ENCODE measurements around the gene ARHGAP44. TPM values are rescaled to one million over a fixed set of nuclear protein-coding genes. Genes with fewer than 3 reads are reported as not detected.

ARHGAP44 gene
- total and polyA plus RNA-seq, 2 experiments from 2014 or later = 5.8 to 16.4 TPM

GRCh38 chr17:12917399-12917798, 128.1 kb downstream of the ARHGAP44 start:
- H3K27ac Mint-ChIP-seq = no peak overlapping the region
- no peaks in the 10 kb centered on the region for H3K4me1 Mint-ChIP-seq
- no peaks in the 10 kb centered on the region for H3K27me3 Mint-ChIP-seq (ENCODE audit: insufficient read depth, low read depth, poor library complexity)

GRCh38 chr17:12918142-12918541, 128.8 kb downstream of the ARHGAP44 start:
- no peak for ATAC-seq
- Mint-ChIP-seq H3K4me1 (no peaks in the 10 kb centered on the region), H3K9me3 (no peaks in the 10 kb centered on the region; the same call in 2 of the 3 replicates), H3K27ac (no peak overlapping the region), H3K36me3 (ENCODE audit: low read depth) (peaks cover 37% of the 10 kb centered on the region), H3K27me3 (ENCODE audit: insufficient read depth, low read depth, poor library complexity) (no peaks in the 10 kb centered on the region), H3K4me3 (no peak overlapping the region)
- no peaks in the 10 kb centered on the region for H3K4me1 ChIP-seq (ENCODE audit: insufficient read depth)
- TF ChIP-seq POLR2AphosphoS5 (IDR thresholded peaks at IDR 0.05; ENCODE audit: low read depth) = no peak
- no peak for TF ChIP-seq ETS1 (IDR thresholded peaks at IDR 0.05)
- no peak for TF ChIP-seq EZH2phosphoT487 (IDR thresholded peaks at IDR 0.05; ENCODE audit: unreplicated experiment)
- TF ChIP-seq NANOG (IDR thresholded peaks at IDR 0.05; ENCODE audit: borderline replicate concordance) = no peak
- TF ChIP-seq REST (IDR thresholded peaks at IDR 0.05; ENCODE audit: unreplicated experiment) = no peak
- no peaks in the 10 kb centered on the region for H3K9me2 ChIP-seq (ENCODE audit: insufficient read depth)
- H3K27me3 ChIP-seq (ENCODE audit: insufficient read depth) = no peaks in the 10 kb centered on the region
- H4K20me1 ChIP-seq (replicated peaks; ENCODE audit: insufficient read depth) = no peaks in the 10 kb centered on the region
- no peak overlapping the region for H3K27ac ChIP-seq (ENCODE audit: low read depth)
- DNase-seq (ENCODE audit: low spot score) = no peak
- no peak overlapping the region for H2AFZ ChIP-seq
- H3K4me3 ChIP-seq = no peak overlapping the region
- no peaks in the 10 kb centered on the region for H3K36me3 ChIP-seq (ENCODE audit: insufficient read depth)
- H3K79me2 ChIP-seq (replicated peaks; ENCODE audit: insufficient read depth) = no peaks in the 10 kb centered on the region
- no peak overlapping the region for H3K4me2 ChIP-seq
- H3F3A ChIP-seq (replicated peaks; ENCODE audit: low read depth) = no peaks in the 10 kb centered on the region

More at GRCh38 chr17:12917399-12917798, 128.1 kb downstream of the ARHGAP44 start:
- peaks cover 37% of the 10 kb centered on the region for H3K36me3 Mint-ChIP-seq (ENCODE audit: low read depth)
- H4K20me1 ChIP-seq (replicated peaks; ENCODE audit: insufficient read depth) = no peaks in the 10 kb centered on the region
- no peak overlapping the region for H2AFZ ChIP-seq
- TF ChIP-seq POLR2AphosphoS5 (IDR thresholded peaks at IDR 0.05; ENCODE audit: low read depth) = no peak
- TF ChIP-seq NANOG (IDR thresholded peaks at IDR 0.05; ENCODE audit: borderline replicate concordance) = no peak
- no peak for TF ChIP-seq ZNF331 (CRISPR knock-in tag; IDR thresholded peaks at IDR 0.05; ENCODE audit: low read depth)
- TF ChIP-seq REST (IDR thresholded peaks at IDR 0.05; ENCODE audit: unreplicated experiment) = no peak
- TF ChIP-seq STAT1 (IDR thresholded peaks at IDR 0.05; ENCODE audit: unreplicated experiment) = no peak
- H3K27me3 ChIP-seq (ENCODE audit: insufficient read depth) = no peaks in the 10 kb centered on the region
- no peak overlapping the region for H3K4me3 ChIP-seq
- H3K4me2 ChIP-seq = no peak overlapping the region
- H3K27ac ChIP-seq (ENCODE audit: low read depth) = 0 out of 2 replicates have a peak overlapping the region, but pooled peaks have one; percentile 14
- H3K9me3 Mint-ChIP-seq = no peaks in the 10 kb centered on the region; the same call in 2 of the 3 replicates
- H3K79me2 ChIP-seq (replicated peaks; ENCODE audit: insufficient read depth) = no peaks in the 10 kb centered on the region
- no peaks in the 10 kb centered on the region for H3K4me1 ChIP-seq (ENCODE audit: insufficient read depth)
- no peaks in the 10 kb centered on the region for H3K9me2 ChIP-seq (ENCODE audit: insufficient read depth)
- DNase-seq (ENCODE audit: low spot score) (no peak), ATAC-seq (no peak)
- no peaks in the 10 kb centered on the region for H3F3A ChIP-seq (replicated peaks; ENCODE audit: low read depth)
- H3K36me3 ChIP-seq (ENCODE audit: insufficient read depth) = no peaks in the 10 kb centered on the region
- H3K4me3 Mint-ChIP-seq = no peak overlapping the region

Measured in GM23338 (cell line).